GM18507 (cell line): ENCODE data around the gene HRG.
A peak's percentile ranks its signal among the peaks of the same experiment; 100 is the strongest.

Source experiments
- DNase-seq: peaks from one replicate; pipeline ENCODE4 v3.0.0; 2011; ENCODE audit warnings: low read depth; ENCODE audit not compliant: insufficient read length; ENCODE audit errors: extremely low spot score
- FAIRE-seq: peaks from 2 replicates; lab custom pipeline; 2011; peaks lifted over from hg19 to GRCh38; lab: Jason Lieb, UNC

HRG gene

GRCh38 chr3:186636536-186636935, 29.3 kb upstream of the HRG start:
- FAIRE-seq = no peak
- no peak for DNase-seq

DNA sequence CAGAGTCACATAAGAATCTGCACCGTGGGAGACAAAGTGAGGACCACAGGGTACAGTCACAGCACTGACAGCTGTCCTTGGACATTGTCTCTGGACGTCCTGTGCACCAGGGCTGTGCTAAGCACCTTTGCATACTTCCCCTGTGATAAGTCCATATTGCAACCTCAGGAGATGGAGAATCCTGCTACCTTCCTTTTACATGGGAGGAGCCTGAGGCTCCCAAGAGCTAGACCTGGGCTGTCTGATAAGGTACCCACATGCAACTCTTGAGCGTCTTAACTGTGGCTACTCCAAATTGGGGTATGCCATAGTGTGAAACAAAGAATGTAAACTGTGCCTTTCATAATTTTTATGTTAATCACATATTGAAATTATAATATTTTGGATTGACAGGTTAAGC, 28.1 kb upstream of the HRG start:
- DNase-seq (no peak), FAIRE-seq (no peak)

DNA sequence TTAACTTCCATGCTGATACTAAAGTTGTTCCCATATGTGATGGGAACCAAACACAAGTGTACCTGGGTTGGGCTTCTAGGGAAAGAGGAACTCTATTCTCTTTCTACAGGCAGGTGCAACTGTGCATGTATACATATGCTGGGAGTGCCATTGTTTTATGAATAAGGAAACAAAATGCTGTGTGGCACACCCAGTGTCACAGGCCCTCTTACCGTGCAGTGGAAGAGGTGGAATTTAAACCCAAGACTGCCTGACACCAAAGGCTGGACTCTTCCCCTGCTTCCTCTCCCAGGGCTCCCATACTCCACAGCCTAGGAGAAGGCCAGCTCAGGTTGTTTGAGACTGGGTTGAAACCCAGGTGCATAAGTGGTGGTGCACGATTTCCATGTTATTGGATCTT, 27.6 kb upstream of the HRG start:
- no peak for DNase-seq
- FAIRE-seq = no peak

DNA sequence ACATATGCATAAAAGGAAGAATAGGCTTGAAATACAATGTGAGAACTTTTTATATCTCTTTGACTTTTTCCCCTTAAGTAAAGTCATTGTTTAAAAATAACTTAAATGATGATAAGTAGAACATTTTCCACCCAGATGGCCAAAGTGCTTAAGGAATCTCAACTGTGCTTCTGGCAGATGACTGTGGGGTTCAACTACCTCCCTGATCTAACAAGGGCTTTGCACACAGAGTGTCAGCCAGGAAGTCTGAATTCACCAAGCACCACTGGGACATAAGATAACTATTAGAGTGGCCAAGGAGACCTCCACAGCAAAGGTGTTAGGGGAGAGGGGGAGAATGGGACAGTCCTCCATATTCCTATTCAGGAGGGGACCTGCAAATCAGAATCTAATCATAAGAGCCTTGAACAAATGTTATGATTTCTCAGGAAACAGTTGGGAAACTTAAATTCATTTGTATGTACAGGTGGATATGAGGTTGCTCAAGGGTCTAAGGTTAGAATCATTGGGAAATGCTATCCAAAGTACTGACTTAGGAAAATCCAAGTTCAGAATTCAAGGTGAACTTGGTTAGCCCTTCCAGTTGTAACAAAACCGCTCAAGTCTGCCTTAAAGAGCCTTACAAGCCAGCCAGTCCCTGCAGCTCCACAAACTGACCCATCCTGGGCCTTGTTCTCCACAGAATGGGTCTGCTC, 25.9 kb upstream of the HRG start, which contains the start of gene FETUB:
Gene FETUB (plus strand): TSS at position 622 of the 695 bp plus-strand sequence. CDS start 62 bp downstream, at position 684.
- DNase-seq (no peak), FAIRE-seq (no peak)

GRCh38 chr3:186640473-186640818, 25.4 kb upstream of the HRG start:
- FAIRE-seq (no peak), DNase-seq (no peak)

DNA sequence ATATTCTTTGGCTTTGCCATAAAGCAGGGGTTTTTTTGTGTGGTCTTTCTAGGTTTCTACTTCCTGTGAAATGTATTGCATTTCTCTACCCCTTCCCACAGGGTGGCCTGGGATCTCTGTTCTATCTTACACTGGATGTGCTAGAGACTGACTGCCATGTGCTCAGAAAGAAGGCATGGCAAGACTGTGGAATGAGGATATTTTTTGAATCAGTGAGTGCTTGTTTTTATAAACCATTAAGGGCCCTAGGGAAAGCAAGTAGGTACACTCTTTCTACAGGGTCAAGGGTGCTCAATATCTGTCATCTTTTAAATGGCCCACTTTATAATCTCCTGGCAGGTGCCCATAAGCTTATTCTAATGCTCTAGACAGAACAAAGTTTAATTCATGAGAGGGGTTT, 24.9 kb upstream of the HRG start:
- FAIRE-seq = no peak

GRCh38 chr3:186642014-186642413, 23.8 kb upstream of the HRG start:
- FAIRE-seq = peak; percentile 41

More for the DNA sequence above, 24.9 kb upstream of the HRG start:
- no peak for DNase-seq

DNA sequence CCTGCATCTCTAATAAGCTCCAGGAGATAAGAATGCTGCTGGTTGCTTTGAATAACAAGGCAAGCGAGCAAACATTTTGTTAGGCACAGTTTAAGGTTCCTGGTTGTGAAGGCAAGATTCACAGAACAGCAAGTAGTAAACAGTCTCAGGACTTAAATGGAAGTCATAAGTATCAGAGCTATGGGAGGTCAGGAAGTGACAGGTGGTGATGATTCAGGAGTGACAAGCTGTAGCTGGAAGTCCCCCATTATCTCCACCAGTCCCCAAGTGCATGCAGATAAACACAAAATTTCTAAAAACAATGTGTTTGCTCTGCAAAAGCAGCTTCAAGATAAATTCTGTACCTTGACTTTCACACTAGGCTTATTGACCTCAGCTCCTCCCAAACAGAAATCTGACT, 22.3 kb upstream of the HRG start:
- FAIRE-seq = no peak
- no peak for DNase-seq

More at GRCh38 chr3:186642014-186642413, 23.8 kb upstream of the HRG start:
- DNase-seq = no peak

GRCh38 chr3:186644683-186645082, 21.1 kb upstream of the HRG start:
- FAIRE-seq (no peak), DNase-seq (no peak)

- FAIRE-seq (no peak), DNase-seq (no peak)
These were observed 19.7 kb upstream of the HRG start for GRCh38 chr3:186646106-186646505.

- no peak for DNase-seq
- no peak for FAIRE-seq
These were observed 19.0 kb upstream of the HRG start for GRCh38 chr3:186646841-186647240.

GRCh38 chr3:186648851-186649250, 17.0 kb upstream of the HRG start:
- DNase-seq = no peak
- FAIRE-seq = no peak

GRCh38 chr3:186651678-186652215, 14.1 kb upstream of the HRG start:
- no peak for DNase-seq
- no peak for FAIRE-seq

- FAIRE-seq = peak; percentile 84
These were observed 12.6 kb upstream of the HRG start for GRCh38 chr3:186653080-186653707.

GRCh38 chr3:186653984-186654383, 11.8 kb upstream of the HRG start:
- FAIRE-seq (no peak), DNase-seq (no peak)

More at GRCh38 chr3:186653080-186653707, 12.6 kb upstream of the HRG start:
- peak; percentile 51 for DNase-seq

- FAIRE-seq = no peak
- no peak for DNase-seq
These were observed 2.3 kb upstream of the HRG start for GRCh38 chr3:186663361-186664118.

GRCh38 chr3:186664119-186664495, 1.7 kb upstream of the HRG start:
- no peak for DNase-seq
- FAIRE-seq = no peak

DNA sequence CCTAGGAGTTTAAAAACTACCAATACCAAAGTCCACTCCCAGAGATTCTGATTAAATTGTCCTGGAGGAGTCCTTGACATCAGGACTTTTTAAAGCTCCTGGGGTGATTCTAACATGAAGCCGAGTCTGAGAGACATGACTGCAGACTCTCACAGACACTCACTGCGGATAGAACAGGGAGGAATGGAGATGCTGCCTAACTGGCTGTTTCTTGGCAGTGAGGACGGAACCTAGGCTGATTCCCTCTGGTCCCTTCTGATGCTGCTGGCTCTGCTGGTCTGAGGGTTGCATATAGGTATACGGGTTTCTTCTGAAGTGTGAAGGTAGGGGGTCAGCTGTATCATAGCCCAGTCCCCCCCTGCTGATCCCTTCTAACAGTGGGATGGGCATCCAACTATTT, 1.3 kb upstream of the HRG start:
- DNase-seq (no peak), FAIRE-seq (no peak)

DNA sequence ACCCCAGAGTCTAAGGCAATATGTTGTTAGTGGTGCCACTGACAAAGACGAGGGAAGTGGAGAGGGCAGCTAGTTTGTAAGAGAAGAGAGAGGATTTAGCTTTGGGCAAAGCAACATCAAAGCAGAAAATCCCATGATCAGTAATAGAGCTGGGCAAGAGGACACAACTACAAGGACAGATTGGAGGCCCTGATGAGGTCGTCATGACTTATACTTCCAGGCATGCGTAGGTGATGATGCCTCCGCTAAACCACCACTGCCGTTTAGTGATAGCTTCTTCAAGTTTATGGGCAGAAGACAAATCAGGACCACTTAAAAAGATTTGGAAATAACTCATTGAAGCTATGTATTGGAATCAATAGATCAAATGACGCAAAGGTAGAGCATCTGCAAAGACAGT, 2.6 kb downstream of the HRG start:
- no peak for DNase-seq
- FAIRE-seq = no peak

GRCh38 chr3:186669378-186670084, 3.7 kb downstream of the HRG start:
- FAIRE-seq (peak; percentile 42), DNase-seq (no peak)
